CD14-positive monocyte (primary cell): Measurements from ENCODE around the gene CHRNA4. TPM values are rescaled to one million over a fixed set of nuclear protein-coding genes. Genes with fewer than 3 reads are reported as not detected.

Experiments used
- DNase-seq, 3 donors: peaks; one replicate each; pipeline ENCODE4 v3.0.0-alpha.2; 2011 to 2022
- H2AFZ ChIP-seq: 2 replicates; pipeline ENCODE4 v1.6.0; 2012; ENCODE audit warnings: mild to moderate bottlenecking, low read depth, low read length, inconsistent platforms; ENCODE audit not compliant: insufficient read depth, poor library complexity, severe bottlenecking
- H3K27ac ChIP-seq, 2 donors: 1 replicate in 1 of 2; 2 replicates in 1 of 2; pipeline ENCODE4 v1.5.1; 2012 to 2013; ENCODE audit warnings: low read length in 2 of 2, control low read depth in 1 of 2, inconsistent platforms in 1 of 2, low read depth in 1 of 2, mild to moderate bottlenecking in 1 of 2
- H3K27me3 ChIP-seq, 2 donors: one replicate each; pipeline versions ENCODE4 v1.6.0 to v1.6.1; 2011 to 2013; ENCODE audit warnings: low read length in 2 of 2; ENCODE audit not compliant: control insufficient read depth in 2 of 2, insufficient read depth in 2 of 2
- H3K36me3 ChIP-seq, 2 donors: replicated peaks in 1 of 2; 1 replicate in 1 of 2; 2 replicates in 1 of 2; pipeline versions ENCODE4 v1.5.1 to v1.6.1; 2012 to 2013; ENCODE audit warnings: low read length in 2 of 2, control low read depth in 1 of 2, inconsistent platforms in 1 of 2, mild to moderate bottlenecking in 1 of 2; ENCODE audit not compliant: insufficient read depth in 2 of 2, control insufficient read depth in 1 of 2
- H3K4me1 ChIP-seq, 2 donors: 1 replicate in 1 of 2; 2 replicates in 1 of 2; pipeline versions ENCODE4 v1.5.1 to v1.6.1; 2012 to 2013; ENCODE audit warnings: low read length in 2 of 2, control low read depth in 1 of 2, inconsistent platforms in 1 of 2, mild to moderate bottlenecking in 1 of 2, moderate library complexity in 1 of 2; ENCODE audit not compliant: insufficient read depth in 2 of 2, control insufficient read depth in 1 of 2
- H3K4me2 ChIP-seq: replicated peaks from 2 replicates; pipeline ENCODE3; 2012; ENCODE audit warnings: low read length, moderate library complexity, mild to moderate bottlenecking; ENCODE audit not compliant: poor library complexity, severe bottlenecking; ENCODE audit errors: extremely low read depth
- H3K4me3 ChIP-seq, 3 experiments: fragments of 200-600 bp in 1 of 3; sonication (generic) in 1 of 3; replicated peaks in 1 of 3; 1 replicate in 2 of 3; 2 replicates in 1 of 3; pipeline ENCODE4 v1.5.1; 2011 to 2013; ENCODE audit warnings: low read length in 3 of 3, mild to moderate bottlenecking in 3 of 3, control low read depth in 2 of 3, low read depth in 2 of 3, inconsistent platforms in 1 of 3, moderate library complexity in 1 of 3
- H3K79me2 ChIP-seq: 2 replicates; pipeline ENCODE4 v1.6.0; 2012; ENCODE audit warnings: mild to moderate bottlenecking, control low read depth, inconsistent platforms, low read length, moderate library complexity; ENCODE audit not compliant: insufficient read depth
- H3K9ac ChIP-seq: 2 replicates; pipeline ENCODE4 v1.6.0; 2017; ENCODE audit warnings: low read length, mild to moderate bottlenecking; ENCODE audit not compliant: insufficient read depth, poor library complexity, severe bottlenecking
- H3K9me3 ChIP-seq, 2 donors: replicated peaks in 1 of 2; 1 replicate in 1 of 2; 2 replicates in 1 of 2; pipeline versions ENCODE4 v1.5.1 to v1.6.1; 2012 to 2013; ENCODE audit warnings: low read length in 2 of 2, control low read depth in 1 of 2; ENCODE audit not compliant: control insufficient read depth in 1 of 2, insufficient read depth in 1 of 2
- H4K20me1 ChIP-seq: 2 replicates; pipeline ENCODE4 v1.6.0; 2012; ENCODE audit warnings: mild to moderate bottlenecking, low read length, control low read depth, moderate library complexity; ENCODE audit not compliant: insufficient read depth
- H3K27ac Mint-ChIP-seq, 7 donors: one replicate each; pipeline ENCODE4 v1.8.0; 2020; ENCODE audit warnings: mild to moderate bottlenecking in 7 of 7, mixed read lengths in 7 of 7, moderate library complexity in 6 of 7, inconsistent platforms in 2 of 7
- H3K27me3 Mint-ChIP-seq, 3 donors: one replicate each; pipeline ENCODE4 v1.8.0; 2021 to 2022; ENCODE audit warnings: low read depth in 3 of 3, mild to moderate bottlenecking in 3 of 3, mixed read lengths in 3 of 3, moderate library complexity in 3 of 3, inconsistent platforms in 1 of 3
- H3K36me3 Mint-ChIP-seq, 2 donors: one replicate each; pipeline ENCODE4 v1.8.0; 2020; ENCODE audit warnings: mixed read lengths in 2 of 2, inconsistent platforms in 1 of 2, mild to moderate bottlenecking in 1 of 2
- H3K4me1 Mint-ChIP-seq: one replicate; pipeline ENCODE4 v1.8.0; 2020; ENCODE audit warnings: mild to moderate bottlenecking, mixed read lengths
- H3K4me3 Mint-ChIP-seq, 2 donors: one replicate each; pipeline ENCODE4 v1.8.0; 2020; ENCODE audit warnings: mild to moderate bottlenecking in 2 of 2, mixed read lengths in 2 of 2, moderate library complexity in 1 of 2
- H3K9me3 Mint-ChIP-seq, 7 donors: one replicate each; pipeline ENCODE4 v1.8.0; 2020 to 2022; ENCODE audit warnings: mixed read lengths in 7 of 7, mild to moderate bottlenecking in 6 of 7, moderate library complexity in 6 of 7, inconsistent platforms in 2 of 7
- WGBS: methylation state at CpG from one replicate; pipeline ENCODE4 v1.1.5; 2013; ENCODE audit warnings: missing lambda C conversion rate; ENCODE audit not compliant: insufficient coverage; 5-methylcytosine and 5-hydroxymethylcytosine counted together
- intact Hi-C, 2 donors: fragments of 100-400 bp; cut with micrococcal nuclease; formaldehyde crosslinking; loops; one replicate each; pipeline versions ENCODE4 v1.15.0 to v1.15.1; 2023
- polyA plus RNA-seq, 3 donors: library from polyadenylated mRNA; depleted of rRNA in 1 of 3; unstranded in 2 of 3; stranded (reverse) in 1 of 3; fragments of 300-500 nt in 2 of 3; fragments of >200 nt in 1 of 3; fragmentation: Illumina TruSeq in 2 of 3; gene quantifications; 1 replicate in 2 of 3; 2 replicates in 1 of 3; pipeline ENCODE4 v1.2.3, GENCODE V29; 2012 to 2021
- TF ChIP-seq, protein P1 (sequence below): fragments of 200-600 bp; IDR thresholded peaks from one replicate; pipeline ENCODE4 v1.8.0; 2022; ENCODE audit warnings: antibody characterized with exemption, mild to moderate bottlenecking

CHRNA4 gene
- polyA plus RNA-seq, 3 donors = not detected

DNA sequence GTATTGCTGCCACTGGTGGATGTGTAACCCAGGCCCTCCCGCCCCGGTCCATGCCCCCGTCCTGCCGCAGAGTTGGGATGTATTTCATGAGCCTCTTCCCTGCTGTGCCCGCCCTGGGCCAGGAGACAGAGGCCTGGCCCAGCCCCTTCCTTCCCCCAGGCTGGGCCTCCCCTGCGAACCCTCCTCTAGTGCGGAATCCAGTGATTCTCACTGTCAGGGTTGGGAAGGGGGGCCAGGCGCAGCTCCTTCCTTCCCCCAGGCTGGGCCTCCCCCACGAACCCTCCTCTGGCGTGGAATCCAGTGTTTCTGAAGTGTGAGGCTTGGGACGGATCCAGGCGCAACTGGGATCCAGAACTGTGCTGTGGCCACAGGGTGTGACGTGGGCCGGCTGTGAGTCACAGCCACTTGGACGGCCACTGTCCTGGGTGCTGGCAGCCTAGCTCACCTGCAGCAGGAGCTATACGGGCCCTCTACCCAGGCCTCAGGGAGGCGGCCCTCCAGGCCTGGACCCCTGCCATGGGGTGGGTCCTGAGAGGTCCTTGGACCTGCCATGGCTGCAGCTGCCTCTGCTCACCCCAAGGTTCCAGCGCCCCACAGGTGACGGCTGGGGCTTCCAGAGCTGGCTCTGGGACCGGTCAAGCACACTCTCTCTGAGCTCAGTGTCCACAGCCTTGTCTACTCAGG, 39.9 kb downstream of the CHRNA4 start:
- Histone ChIP-seq H3K9ac (no peak overlapping the region), H3K9me3 (peaks cover under 1 to 3% of the 10 kb centered on the region in 2 donors), H3K36me3 (no peaks in the 10 kb centered on the region), H3K4me2 (no peak overlapping the region), H4K20me1 (no peaks in the 10 kb centered on the region), H3K27ac (no peak overlapping the region), H3K27me3 (peaks cover 0 to 3% of the 10 kb centered on the region in 2 donors), H3K4me3 (no peak overlapping the region), H2AFZ (no peak overlapping the region), H3K79me2 (no peaks in the 10 kb centered on the region), H3K4me1 (peaks cover 1 to 2% of the 10 kb centered on the region in 2 donors)
- 87% methylated on average over 19 of the region's 20 CpGs for WGBS
- no peak for DNase-seq
- Mint-ChIP-seq H3K4me3 (no peak overlapping the region), H3K4me1 (no peaks in the 10 kb centered on the region), H3K9me3 (peaks cover 0 to 4% (median 1%) of the 10 kb centered on the region in 7 donors), H3K27ac (no peak overlapping the region), H3K27me3 (peaks cover 3 to 12% (median 11%) of the 10 kb centered on the region in 3 donors), H3K36me3 (no peaks in the 10 kb centered on the region)
- TF ChIP-seq, protein P1, sequence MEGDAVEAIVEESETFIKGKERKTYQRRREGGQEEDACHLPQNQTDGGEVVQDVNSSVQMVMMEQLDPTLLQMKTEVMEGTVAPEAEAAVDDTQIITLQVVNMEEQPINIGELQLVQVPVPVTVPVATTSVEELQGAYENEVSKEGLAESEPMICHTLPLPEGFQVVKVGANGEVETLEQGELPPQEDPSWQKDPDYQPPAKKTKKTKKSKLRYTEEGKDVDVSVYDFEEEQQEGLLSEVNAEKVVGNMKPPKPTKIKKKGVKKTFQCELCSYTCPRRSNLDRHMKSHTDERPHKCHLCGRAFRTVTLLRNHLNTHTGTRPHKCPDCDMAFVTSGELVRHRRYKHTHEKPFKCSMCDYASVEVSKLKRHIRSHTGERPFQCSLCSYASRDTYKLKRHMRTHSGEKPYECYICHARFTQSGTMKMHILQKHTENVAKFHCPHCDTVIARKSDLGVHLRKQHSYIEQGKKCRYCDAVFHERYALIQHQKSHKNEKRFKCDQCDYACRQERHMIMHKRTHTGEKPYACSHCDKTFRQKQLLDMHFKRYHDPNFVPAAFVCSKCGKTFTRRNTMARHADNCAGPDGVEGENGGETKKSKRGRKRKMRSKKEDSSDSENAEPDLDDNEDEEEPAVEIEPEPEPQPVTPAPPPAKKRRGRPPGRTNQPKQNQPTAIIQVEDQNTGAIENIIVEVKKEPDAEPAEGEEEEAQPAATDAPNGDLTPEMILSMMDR = no peak
- intact Hi-C loops = no loop called here

DNA sequence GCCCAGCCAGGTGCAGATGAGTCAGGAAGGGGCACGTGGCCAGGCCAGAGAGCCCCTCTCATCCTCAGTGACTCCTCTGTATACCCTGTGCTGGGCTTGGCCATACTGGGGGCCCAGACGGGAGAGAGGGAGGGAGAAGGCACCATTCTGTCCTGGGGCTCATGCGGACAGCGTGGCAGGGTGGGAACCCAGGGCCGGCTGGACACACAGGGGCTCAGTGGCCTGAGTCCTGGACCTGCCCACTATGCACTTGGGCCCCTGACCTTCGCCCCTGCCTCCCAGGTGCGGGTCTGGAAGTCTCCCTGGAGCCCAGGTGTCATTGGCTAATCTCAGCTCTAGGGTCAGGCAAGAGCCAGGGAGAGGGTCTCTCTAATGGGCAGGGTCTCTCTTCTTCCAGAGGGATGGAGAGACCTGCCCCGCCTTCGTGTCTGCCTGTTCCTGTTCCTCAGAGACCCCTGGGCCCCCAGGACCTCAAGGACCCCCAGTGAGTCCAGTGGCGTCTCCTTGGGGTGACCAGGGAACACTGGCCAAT, 40.5 kb downstream of the CHRNA4 start:
- Histone ChIP-seq H3K79me2 (no peaks in the 10 kb centered on the region), H3K27me3 (peaks cover 0 to 3% of the 10 kb centered on the region in 2 donors), H3K4me3 (no peak overlapping the region), H2AFZ (no peak overlapping the region), H4K20me1 (no peaks in the 10 kb centered on the region), H3K4me2 (no peak overlapping the region), H3K9ac (no peak overlapping the region), H3K9me3 (no peaks in the 10 kb centered on the region), H3K4me1 (no peaks in the 10 kb centered on the region), H3K36me3 (no peaks in the 10 kb centered on the region), H3K27ac (no peak overlapping the region)
- H3K36me3 Mint-ChIP-seq = no peaks in the 10 kb centered on the region
- intact Hi-C loops = no loop called here
- peaks cover 3 to 12% (median 11%) of the 10 kb centered on the region in 3 donors for H3K27me3 Mint-ChIP-seq
- 85% methylated on average over 9 of the region's 10 CpGs for WGBS
- DNase-seq = no peak
- no peaks in the 10 kb centered on the region for H3K9me3 Mint-ChIP-seq
- H3K4me1 Mint-ChIP-seq = no peaks in the 10 kb centered on the region
- TF ChIP-seq, protein P1 = no peak
- no peak overlapping the region for H3K4me3 Mint-ChIP-seq
- no peak overlapping the region for H3K27ac Mint-ChIP-seq
